ENCODE measurements around the gene RNF19B.

The RNF19B gene

DNA sequence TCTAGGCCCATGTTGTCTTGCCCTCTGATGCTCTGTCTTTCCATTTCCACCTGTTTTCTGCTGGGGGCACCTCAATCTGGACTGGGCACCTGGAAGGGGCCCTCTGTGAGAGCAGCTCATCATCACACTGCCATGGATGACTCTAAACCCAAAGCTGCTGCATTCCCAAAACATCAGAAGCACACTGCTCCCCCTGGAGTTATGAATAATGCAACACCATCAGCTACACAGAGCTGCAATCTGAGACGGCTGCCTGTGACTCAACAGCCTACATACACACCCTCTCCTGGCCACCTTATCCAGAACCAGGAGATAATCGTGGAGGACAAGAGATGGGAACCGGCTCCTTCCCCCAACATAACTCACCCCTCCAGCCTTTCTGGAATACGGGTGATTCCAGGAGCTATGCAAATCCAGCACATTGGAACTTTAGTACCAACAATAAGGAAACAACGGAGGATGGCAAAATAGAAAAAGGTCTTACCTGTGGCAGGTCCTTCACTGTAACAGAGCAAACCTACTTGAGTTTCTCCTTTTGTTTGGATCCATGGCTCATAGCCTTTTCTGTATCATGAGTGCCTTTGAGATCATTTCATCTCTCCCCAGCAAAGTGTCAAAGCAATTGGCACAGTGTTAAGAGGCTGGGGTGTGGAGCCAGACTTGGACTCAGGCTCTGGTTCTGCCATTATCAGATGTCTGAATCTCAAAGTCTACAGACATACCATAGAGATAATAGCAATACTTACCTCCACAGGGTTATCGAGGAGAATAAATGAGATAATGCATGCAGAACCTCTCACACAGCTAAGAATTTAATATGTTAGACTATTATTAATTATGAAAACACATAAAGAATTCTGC, 42.8 kb upstream of the RNF19B start:
- no peak overlapping the region for H3K27ac ChIP-seq (ENCODE audit: low read length)
- H3K9me2 ChIP-seq (replicated peaks; ENCODE audit: insufficient read depth, low read length): no peaks in the 10 kb centered on the region
- 0 out of 2 replicates have a peak, but pooled peaks cover 12% of the 10 kb centered on the region for H3K4me1 ChIP-seq (ENCODE audit: low read length)
- no peaks in the 10 kb centered on the region for H3F3A ChIP-seq (ENCODE audit: insufficient read depth, low read length)
- H3K27me3 ChIP-seq (replicated peaks; ENCODE audit: insufficient read depth, low read length): no peaks in the 10 kb centered on the region
- no peaks in the 10 kb centered on the region for H3K9me3 ChIP-seq (replicated peaks; ENCODE audit: insufficient read depth, low read length)
- TF ChIP-seq, protein P1, sequence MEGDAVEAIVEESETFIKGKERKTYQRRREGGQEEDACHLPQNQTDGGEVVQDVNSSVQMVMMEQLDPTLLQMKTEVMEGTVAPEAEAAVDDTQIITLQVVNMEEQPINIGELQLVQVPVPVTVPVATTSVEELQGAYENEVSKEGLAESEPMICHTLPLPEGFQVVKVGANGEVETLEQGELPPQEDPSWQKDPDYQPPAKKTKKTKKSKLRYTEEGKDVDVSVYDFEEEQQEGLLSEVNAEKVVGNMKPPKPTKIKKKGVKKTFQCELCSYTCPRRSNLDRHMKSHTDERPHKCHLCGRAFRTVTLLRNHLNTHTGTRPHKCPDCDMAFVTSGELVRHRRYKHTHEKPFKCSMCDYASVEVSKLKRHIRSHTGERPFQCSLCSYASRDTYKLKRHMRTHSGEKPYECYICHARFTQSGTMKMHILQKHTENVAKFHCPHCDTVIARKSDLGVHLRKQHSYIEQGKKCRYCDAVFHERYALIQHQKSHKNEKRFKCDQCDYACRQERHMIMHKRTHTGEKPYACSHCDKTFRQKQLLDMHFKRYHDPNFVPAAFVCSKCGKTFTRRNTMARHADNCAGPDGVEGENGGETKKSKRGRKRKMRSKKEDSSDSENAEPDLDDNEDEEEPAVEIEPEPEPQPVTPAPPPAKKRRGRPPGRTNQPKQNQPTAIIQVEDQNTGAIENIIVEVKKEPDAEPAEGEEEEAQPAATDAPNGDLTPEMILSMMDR (IDR thresholded peaks at IDR 0.05; ENCODE audit: low read length): peak; percentile 14
- no peak for TF ChIP-seq EZH2phosphoT487 (IDR thresholded peaks at IDR 0.05; ENCODE audit: low read length)
- H3K4me3 ChIP-seq (ENCODE audit: low read length): no peak overlapping the region
- H3K4me2 ChIP-seq (ENCODE audit: low read depth, low read length): no peak overlapping the region
- no peaks in the 10 kb centered on the region for H4K20me1 ChIP-seq (ENCODE audit: insufficient read depth, low read length)
- no peak overlapping the region for H2AFZ ChIP-seq (ENCODE audit: low read length)
- H3K9ac ChIP-seq (ENCODE audit: low read length): no peak overlapping the region
- no peaks in the 10 kb centered on the region for H3K79me2 ChIP-seq (ENCODE audit: low read length)
- DNase-seq: no peak
- H3K36me3 ChIP-seq (replicated peaks; ENCODE audit: insufficient read depth, low read length): peaks cover 27% of the 10 kb centered on the region

DNA sequence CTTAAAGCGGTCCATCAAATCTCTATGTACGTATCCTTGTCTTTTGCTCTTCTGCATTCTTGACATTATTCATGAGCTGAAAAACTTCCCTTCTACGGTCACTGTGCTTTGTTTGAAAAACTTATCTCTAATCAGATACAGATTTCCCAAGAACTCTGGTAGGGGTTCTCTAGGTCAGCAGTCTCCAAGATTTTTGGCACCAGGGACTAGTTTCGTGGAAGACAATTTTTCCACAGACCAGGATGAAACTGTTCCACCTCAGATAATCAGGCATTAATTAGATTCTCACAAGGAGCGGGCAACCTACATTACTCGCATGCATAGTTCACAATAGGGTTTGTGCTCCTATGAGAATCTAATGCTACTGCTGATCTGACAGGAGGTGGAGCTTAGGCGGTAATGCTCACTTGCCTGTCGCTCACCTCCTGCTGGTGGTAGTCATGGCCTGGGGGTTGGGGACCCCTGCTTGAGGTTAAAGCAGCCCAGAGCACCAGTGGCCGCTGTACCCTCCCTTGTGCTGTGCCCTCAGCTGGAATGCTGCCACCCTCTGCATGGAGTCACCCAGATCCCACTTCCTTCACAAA, 41.3 kb upstream of the RNF19B start:
- no peak overlapping the region for H2AFZ ChIP-seq (ENCODE audit: low read length)

DNA sequence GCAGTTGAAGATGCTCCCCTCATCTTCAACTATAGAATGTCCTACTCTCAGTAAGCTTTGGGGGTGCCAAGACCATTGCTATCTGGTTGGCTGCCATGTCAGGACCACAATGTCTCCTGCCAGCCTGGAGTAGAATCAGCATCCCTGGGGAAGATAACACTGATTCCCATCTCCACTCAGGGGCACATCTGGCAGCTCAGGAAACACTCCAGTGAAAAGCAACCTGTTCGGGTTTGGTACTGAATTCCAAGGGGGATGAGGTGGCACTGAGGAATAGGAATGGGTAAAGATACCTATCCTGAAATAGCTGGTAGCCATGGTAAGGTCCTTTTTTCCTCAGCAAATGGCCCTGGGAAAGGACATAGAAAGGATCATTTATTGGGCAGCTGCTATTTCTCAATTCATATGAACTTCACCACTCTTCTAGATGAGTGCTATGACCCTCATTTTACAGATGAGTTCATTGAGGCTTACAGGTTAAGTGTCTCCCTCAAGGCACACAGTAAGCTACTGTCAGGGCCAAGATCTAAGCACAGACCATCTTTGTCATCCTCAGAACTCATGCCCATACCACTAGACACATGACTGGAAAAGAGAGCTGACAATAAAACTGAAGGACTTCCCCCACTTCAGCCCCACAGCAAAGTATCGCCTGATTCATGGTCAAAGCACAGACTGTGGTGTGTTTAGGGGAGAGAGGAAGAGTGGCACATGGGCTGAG, 40.7 kb upstream of the RNF19B start:
- H2AFZ ChIP-seq (ENCODE audit: low read length): no peak overlapping the region
- no peak for TF ChIP-seq EZH2 (optimal IDR thresholded peaks at IDR 0.05; ENCODE audit: low read depth, low read length)
- no peak for TF ChIP-seq EZH2phosphoT487 (IDR thresholded peaks at IDR 0.05; ENCODE audit: low read length)
- TF ChIP-seq, protein P1 (IDR thresholded peaks at IDR 0.05; ENCODE audit: low read length): no peak
- H3K9me3 ChIP-seq (replicated peaks; ENCODE audit: insufficient read depth, low read length): no peaks in the 10 kb centered on the region
- H3K4me3 ChIP-seq (ENCODE audit: low read length): no peak overlapping the region
- no peak overlapping the region for H3K4me2 ChIP-seq (ENCODE audit: low read depth, low read length)
- no peaks in the 10 kb centered on the region for H3K79me2 ChIP-seq (ENCODE audit: low read length)
- H3K36me3 ChIP-seq (replicated peaks; ENCODE audit: insufficient read depth, low read length): 0 out of 2 replicates have a peak, but pooled peaks cover 8% of the 10 kb centered on the region
- H4K20me1 ChIP-seq (ENCODE audit: insufficient read depth, low read length): no peaks in the 10 kb centered on the region
- H3K27ac ChIP-seq (ENCODE audit: low read length): no peak overlapping the region
- no peaks in the 10 kb centered on the region for H3F3A ChIP-seq (ENCODE audit: insufficient read depth, low read length)
- H3K27me3 ChIP-seq (replicated peaks; ENCODE audit: insufficient read depth, low read length): no peaks in the 10 kb centered on the region
- no peak overlapping the region for H3K9ac ChIP-seq (ENCODE audit: low read length)
- DNase-seq: no peak
- 0 out of 2 replicates have a peak, but pooled peaks cover 12% of the 10 kb centered on the region for H3K4me1 ChIP-seq (ENCODE audit: low read length)
- no peaks in the 10 kb centered on the region for H3K9me2 ChIP-seq (replicated peaks; ENCODE audit: insufficient read depth, low read length)

More for the DNA sequence above, 41.3 kb upstream of the RNF19B start:
- H3K4me1 ChIP-seq (ENCODE audit: low read length): 0 out of 2 replicates have a peak, but pooled peaks cover 12% of the 10 kb centered on the region
- no peaks in the 10 kb centered on the region for H3K27me3 ChIP-seq (replicated peaks; ENCODE audit: insufficient read depth, low read length)
- no peaks in the 10 kb centered on the region for H4K20me1 ChIP-seq (ENCODE audit: insufficient read depth, low read length)
- no peak overlapping the region for H3K4me2 ChIP-seq (ENCODE audit: low read depth, low read length)
- no peaks in the 10 kb centered on the region for H3K9me2 ChIP-seq (replicated peaks; ENCODE audit: insufficient read depth, low read length)
- no peak overlapping the region for H3K4me3 ChIP-seq (ENCODE audit: low read length)
- H3K36me3 ChIP-seq (replicated peaks; ENCODE audit: insufficient read depth, low read length): peaks cover 12% of the 10 kb centered on the region; the same call in 1 of the 2 replicates
- no peaks in the 10 kb centered on the region for H3F3A ChIP-seq (ENCODE audit: insufficient read depth, low read length)
- no peak overlapping the region for H3K27ac ChIP-seq (ENCODE audit: low read length)
- no peaks in the 10 kb centered on the region for H3K9me3 ChIP-seq (replicated peaks; ENCODE audit: insufficient read depth, low read length)
- no peak overlapping the region for H3K9ac ChIP-seq (ENCODE audit: low read length)
- no peak for TF ChIP-seq EZH2 (optimal IDR thresholded peaks at IDR 0.05; ENCODE audit: low read depth, low read length)
- TF ChIP-seq EZH2phosphoT487 (IDR thresholded peaks at IDR 0.05; ENCODE audit: low read length): no peak
- TF ChIP-seq, protein P1 (IDR thresholded peaks at IDR 0.05; ENCODE audit: low read length): no peak
- no peaks in the 10 kb centered on the region for H3K79me2 ChIP-seq (ENCODE audit: low read length)
- no peak for DNase-seq

Data from MM.1S (cell line).